ENCODE data around the gene GRM4.
"Not testable (repeated sequence)": the region's sequence is repeated elsewhere in the genome, so short reads cannot be mapped to it uniquely, and the experiment has no call there.

GRM4 gene

DNA sequence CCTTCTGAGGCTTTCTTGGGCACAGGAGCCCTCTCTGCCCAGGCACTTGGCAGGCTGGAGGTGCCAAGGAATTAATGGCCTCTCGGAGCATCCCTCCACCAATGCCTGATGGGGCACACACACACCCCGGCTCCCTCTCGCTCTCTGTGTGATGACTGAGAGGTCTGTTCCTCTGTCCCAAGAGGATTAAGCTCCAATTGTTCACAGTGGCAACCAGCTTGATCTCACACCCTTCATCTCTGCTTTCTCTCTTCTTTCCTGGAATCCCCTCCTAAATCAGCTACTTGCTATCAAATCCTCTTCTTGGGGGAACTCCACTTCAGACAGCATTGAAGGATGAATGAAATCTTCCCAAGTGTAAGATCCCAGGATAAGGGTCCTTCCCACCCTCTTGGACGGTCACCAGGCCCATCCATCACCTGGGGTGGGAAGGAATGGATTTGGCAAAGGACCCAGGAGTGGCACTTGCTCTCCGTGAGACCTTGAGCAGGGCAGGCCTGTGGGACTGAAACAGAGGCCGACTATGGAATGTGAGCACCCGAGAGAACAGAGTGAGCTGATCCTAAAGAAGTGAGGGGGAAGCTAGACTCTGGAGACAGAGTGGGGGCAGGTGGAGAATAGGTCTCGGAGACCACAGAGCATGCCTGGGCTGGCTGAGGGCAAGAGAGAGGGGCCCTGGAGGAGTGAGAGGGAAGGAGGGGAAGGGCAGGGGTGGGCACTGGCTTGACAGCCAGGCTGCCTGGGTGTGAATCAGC, 93.6 kb downstream of the GRM4 start:
- Histone ChIP-seq H3K4me1 (ENCODE audit: insufficient read depth, low read length) (peaks cover 10% of the 10 kb centered on the region; the same call in 1 of the 2 replicates), H3K9ac (ENCODE audit: low read depth, low read length) (no peak overlapping the region), H3K27me3 (ENCODE audit: insufficient read depth, low read length) (no peaks in the 10 kb centered on the region)

GRCh38 chr6:34051331-34051919, 94.5 kb downstream of the GRM4 start:
- H3K36me3 ChIP-seq (ENCODE audit: insufficient read depth, low read depth, low read length), result no peaks in the 10 kb centered on the region
- peaks cover 7% of the 10 kb centered on the region; the same call in 1 of the 2 replicates for H3K4me1 ChIP-seq (ENCODE audit: insufficient read depth, low read length)
- H3K27ac ChIP-seq (ENCODE audit: low read length), result no peak overlapping the region
- no peak overlapping the region for H3K4me3 ChIP-seq (ENCODE audit: low read length)
- no peaks in the 10 kb centered on the region for H3K27me3 ChIP-seq (ENCODE audit: insufficient read depth, low read length)
- H3K9ac ChIP-seq (ENCODE audit: low read depth, low read length), result no peak overlapping the region
- no peaks in the 10 kb centered on the region for H3K9me3 ChIP-seq (ENCODE audit: insufficient read depth, low read depth, low read length)

More for the DNA sequence above, 93.6 kb downstream of the GRM4 start:
- H3K27ac ChIP-seq (ENCODE audit: low read length), result no peak overlapping the region
- H3K9me3 ChIP-seq (ENCODE audit: insufficient read depth, low read depth, low read length), result no peaks in the 10 kb centered on the region
- no peaks in the 10 kb centered on the region for H3K36me3 ChIP-seq (ENCODE audit: insufficient read depth, low read depth, low read length)
- no peak overlapping the region for H3K4me3 ChIP-seq (ENCODE audit: low read length)

GRCh38 chr6:34050691-34051090, 95.2 kb downstream of the GRM4 start:
- Histone ChIP-seq H3K9me3 (ENCODE audit: insufficient read depth, low read depth, low read length) (no peaks in the 10 kb centered on the region), H3K27ac (ENCODE audit: low read length) (no peak overlapping the region), H3K4me3 (ENCODE audit: low read length) (no peak overlapping the region), H3K4me1 (ENCODE audit: insufficient read depth, low read length) (peaks cover 7% of the 10 kb centered on the region; the same call in 1 of the 2 replicates), H3K9ac (ENCODE audit: low read depth, low read length) (no peak overlapping the region), H3K36me3 (ENCODE audit: insufficient read depth, low read depth, low read length) (no peaks in the 10 kb centered on the region), H3K27me3 (ENCODE audit: insufficient read depth, low read length) (no peaks in the 10 kb centered on the region)

GRCh38 chr6:34049395-34050342, 96.2 kb downstream of the GRM4 start:
- Histone ChIP-seq H3K4me1 (ENCODE audit: insufficient read depth, low read length) (peaks cover 7% of the 10 kb centered on the region; the same call in 1 of the 2 replicates), H3K9me3 (ENCODE audit: insufficient read depth, low read depth, low read length) (no peaks in the 10 kb centered on the region), H3K9ac (ENCODE audit: low read depth, low read length) (no peak overlapping the region), H3K36me3 (ENCODE audit: insufficient read depth, low read depth, low read length) (no peaks in the 10 kb centered on the region), H3K27me3 (ENCODE audit: insufficient read depth, low read length) (no peaks in the 10 kb centered on the region), H3K4me3 (ENCODE audit: low read length) (no peak overlapping the region), H3K27ac (ENCODE audit: low read length) (no peak overlapping the region)

DNA sequence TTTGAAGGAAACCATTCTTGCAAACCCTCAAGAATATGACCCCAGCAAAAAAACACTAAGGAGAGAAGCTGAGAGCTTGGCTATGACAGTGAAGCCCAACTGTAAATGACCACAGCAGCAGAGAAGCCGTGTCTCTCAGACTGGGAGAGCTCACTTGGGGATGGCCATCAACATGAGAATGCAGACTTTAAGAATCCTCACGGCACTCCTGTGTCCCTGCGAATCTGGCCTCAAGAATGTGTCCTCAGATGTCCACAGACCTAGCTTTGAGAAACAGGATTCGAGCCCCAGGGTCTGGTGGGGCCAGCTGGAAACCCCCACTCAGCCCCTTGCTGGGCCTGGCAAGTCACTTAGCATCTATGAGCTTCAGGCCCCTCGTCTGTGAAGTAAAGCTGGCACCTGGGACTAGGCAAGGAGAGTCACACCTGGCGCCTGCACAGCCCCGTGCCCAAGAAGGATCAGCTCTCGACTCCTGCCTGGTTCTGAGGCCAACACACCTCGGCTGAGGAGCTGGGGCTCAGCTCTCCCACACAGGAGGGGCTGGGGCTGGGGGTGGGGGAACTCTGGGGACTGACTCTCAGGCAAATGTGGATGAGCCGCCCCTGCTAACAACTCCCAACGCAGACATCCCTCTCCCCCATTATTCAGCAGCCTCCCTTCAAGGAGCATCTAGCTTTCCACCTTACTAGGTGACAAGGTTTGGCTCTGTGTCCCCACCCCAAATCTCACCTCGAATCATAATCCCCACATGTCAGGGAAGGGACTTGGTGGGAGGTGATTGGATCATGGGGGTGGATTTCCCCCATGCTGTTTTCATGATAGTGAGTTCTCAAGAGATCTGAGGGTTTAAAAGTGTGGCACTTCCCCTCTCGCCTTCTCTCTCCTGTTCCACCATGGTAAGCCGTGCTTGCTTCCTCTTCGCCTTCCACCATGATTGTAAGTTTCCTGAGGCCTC, 97.7 kb downstream of the GRM4 start:
- no peaks in the 10 kb centered on the region for H3K9me3 ChIP-seq (ENCODE audit: insufficient read depth, low read depth, low read length)
- H3K27me3 ChIP-seq (ENCODE audit: insufficient read depth, low read length), result no peaks in the 10 kb centered on the region
- H3K9ac ChIP-seq (ENCODE audit: low read depth, low read length), result no peak overlapping the region
- no peak overlapping the region for H3K4me3 ChIP-seq (ENCODE audit: low read length)
- H3K27ac ChIP-seq (ENCODE audit: low read length), result no peak overlapping the region
- H3K36me3 ChIP-seq (ENCODE audit: insufficient read depth, low read depth, low read length), result no peaks in the 10 kb centered on the region
- peaks cover 3% of the 10 kb centered on the region; the same call in 1 of the 2 replicates for H3K4me1 ChIP-seq (ENCODE audit: insufficient read depth, low read length)

- Histone ChIP-seq H3K9me3 (ENCODE audit: insufficient read depth, low read depth, low read length) (no peaks in the 10 kb centered on the region), H3K4me3 (ENCODE audit: low read length) (no peak overlapping the region), H3K9ac (ENCODE audit: low read depth, low read length) (no peak overlapping the region), H3K27ac (ENCODE audit: low read length) (no peak overlapping the region), H3K27me3 (ENCODE audit: insufficient read depth, low read length) (no peaks in the 10 kb centered on the region), H3K4me1 (ENCODE audit: insufficient read depth, low read length) (peaks cover 2% of the 10 kb centered on the region; the same call in 1 of the 2 replicates), H3K36me3 (ENCODE audit: insufficient read depth, low read depth, low read length) (no peaks in the 10 kb centered on the region)
Measured at GRCh38 chr6:34046617-34047016, 99.3 kb downstream of the GRM4 start.

DNA sequence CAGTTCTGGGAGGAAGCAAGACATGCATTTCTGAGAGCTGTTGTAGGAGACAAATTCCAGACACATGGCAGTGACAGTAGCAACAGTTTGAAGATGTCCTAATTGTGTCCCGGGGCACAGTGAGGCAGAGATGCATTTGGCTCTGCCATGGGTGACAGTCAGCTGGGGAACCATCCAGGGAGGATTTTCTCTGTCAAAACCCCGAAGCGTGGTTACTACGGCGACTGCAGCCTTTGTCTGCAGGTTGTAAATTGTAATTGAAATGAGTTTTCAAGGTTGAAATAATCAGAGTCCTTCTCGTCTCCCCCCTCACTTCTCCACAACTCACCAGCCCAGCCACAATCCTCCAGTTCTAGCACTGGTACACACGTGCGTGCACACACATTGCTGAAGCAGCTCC, 100.1 kb downstream of the GRM4 start:
- H3K9me3 ChIP-seq (ENCODE audit: insufficient read depth, low read depth, low read length), result no peaks in the 10 kb centered on the region
- H3K27me3 ChIP-seq (ENCODE audit: insufficient read depth, low read length), result no peaks in the 10 kb centered on the region
- H3K36me3 ChIP-seq (ENCODE audit: insufficient read depth, low read depth, low read length), result no peaks in the 10 kb centered on the region
- H3K9ac ChIP-seq (ENCODE audit: low read depth, low read length), result no peak overlapping the region
- no peak overlapping the region for H3K27ac ChIP-seq (ENCODE audit: low read length)
- H3K4me3 ChIP-seq (ENCODE audit: low read length), result no peak overlapping the region
- peaks cover 2% of the 10 kb centered on the region; the same call in 1 of the 2 replicates for H3K4me1 ChIP-seq (ENCODE audit: insufficient read depth, low read length)

- no peak overlapping the region for H3K4me3 ChIP-seq (ENCODE audit: low read length)
- H3K9ac ChIP-seq (ENCODE audit: low read depth, low read length), result no peak overlapping the region
- H3K27me3 ChIP-seq (ENCODE audit: insufficient read depth, low read length), result no peaks in the 10 kb centered on the region
- H3K4me1 ChIP-seq (ENCODE audit: insufficient read depth, low read length), result peaks cover 2% of the 10 kb centered on the region; the same call in 1 of the 2 replicates
- H3K36me3 ChIP-seq (ENCODE audit: insufficient read depth, low read depth, low read length), result no peaks in the 10 kb centered on the region
- H3K27ac ChIP-seq (ENCODE audit: low read length), result no peak overlapping the region
- no peaks in the 10 kb centered on the region for H3K9me3 ChIP-seq (ENCODE audit: insufficient read depth, low read depth, low read length)
Measured at GRCh38 chr6:34044945-34045595, 100.8 kb downstream of the GRM4 start.

GRCh38 chr6:34043359-34043758, 102.5 kb downstream of the GRM4 start:
- Histone ChIP-seq H3K4me1 (ENCODE audit: insufficient read depth, low read length) (peaks cover 2% of the 10 kb centered on the region; the same call in 1 of the 2 replicates), H3K27ac (ENCODE audit: low read length) (no peak overlapping the region), H3K27me3 (ENCODE audit: insufficient read depth, low read length) (no peaks in the 10 kb centered on the region), H3K9ac (ENCODE audit: low read depth, low read length) (no peak overlapping the region), H3K9me3 (ENCODE audit: insufficient read depth, low read depth, low read length) (no peaks in the 10 kb centered on the region), H3K36me3 (ENCODE audit: insufficient read depth, low read depth, low read length) (no peaks in the 10 kb centered on the region), H3K4me3 (ENCODE audit: low read length) (no peak overlapping the region)

DNA sequence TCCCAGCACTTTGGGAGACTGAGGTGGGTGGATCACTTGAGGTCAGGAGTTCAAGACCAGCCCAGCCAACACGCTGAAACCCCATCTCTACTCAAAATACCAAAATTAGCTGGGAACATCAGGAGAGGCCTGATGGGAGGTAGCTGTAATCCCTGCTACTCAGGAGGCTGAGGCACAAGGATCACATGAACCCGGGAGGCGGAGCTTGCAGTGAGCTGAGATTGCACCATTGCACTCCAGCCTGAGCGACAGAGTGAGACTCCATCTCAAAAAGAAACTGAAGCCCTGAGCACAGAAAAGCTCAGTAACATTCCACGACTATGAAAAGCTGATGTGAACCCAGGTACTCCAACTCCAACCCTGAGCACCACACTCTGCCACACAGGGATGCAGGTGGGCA, 103.9 kb downstream of the GRM4 start:
- H3K4me1 ChIP-seq (ENCODE audit: insufficient read depth, low read length), result not testable (repeated sequence)

More for the DNA sequence above, 103.9 kb downstream of the GRM4 start:
- not testable (repeated sequence) for H3K9ac ChIP-seq (ENCODE audit: low read depth, low read length); H3K36me3 ChIP-seq (ENCODE audit: insufficient read depth, low read depth, low read length); H3K27ac ChIP-seq (ENCODE audit: low read length); H3K4me3 ChIP-seq (ENCODE audit: low read length); H3K9me3 ChIP-seq (ENCODE audit: insufficient read depth, low read depth, low read length); H3K27me3 ChIP-seq (ENCODE audit: insufficient read depth, low read length)

All from iPS-20b (cell line).